Inferior parietal cortex (tissue), 1 donor: ENCODE measurements around the gene GTF2H2.
"Not testable (repeated sequence)": the region's sequence is repeated elsewhere in the genome, so short reads cannot be mapped to it uniquely, and the experiment has no call there.

Source experiments
- DNase-seq: peaks from one replicate; pipeline ENCODE4 v3.0.0-alpha.2; 2016; ENCODE audit errors: extremely low spot score

Gene GTF2H2

DNA sequence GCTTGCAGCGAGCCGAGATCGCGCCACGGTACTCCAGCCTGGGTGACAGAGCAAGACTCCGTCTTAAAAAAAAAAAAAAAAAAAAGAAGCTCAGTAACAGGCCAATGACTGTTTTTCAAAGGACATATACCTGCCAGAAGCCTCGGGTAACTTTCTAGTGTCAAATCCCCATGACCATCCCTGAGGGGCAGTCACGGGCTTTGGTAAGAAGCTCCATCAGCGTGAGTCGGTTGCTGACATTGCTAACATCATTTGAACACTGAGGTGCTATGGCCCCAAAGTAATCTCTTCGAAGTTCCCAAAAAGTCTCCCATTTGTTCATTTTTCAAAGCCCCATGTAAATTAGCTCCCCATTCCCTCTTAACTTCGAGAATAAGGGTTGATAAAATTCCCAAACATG is 53.9 kb downstream of the GTF2H2 start:
- DNase-seq: no peak

DNA sequence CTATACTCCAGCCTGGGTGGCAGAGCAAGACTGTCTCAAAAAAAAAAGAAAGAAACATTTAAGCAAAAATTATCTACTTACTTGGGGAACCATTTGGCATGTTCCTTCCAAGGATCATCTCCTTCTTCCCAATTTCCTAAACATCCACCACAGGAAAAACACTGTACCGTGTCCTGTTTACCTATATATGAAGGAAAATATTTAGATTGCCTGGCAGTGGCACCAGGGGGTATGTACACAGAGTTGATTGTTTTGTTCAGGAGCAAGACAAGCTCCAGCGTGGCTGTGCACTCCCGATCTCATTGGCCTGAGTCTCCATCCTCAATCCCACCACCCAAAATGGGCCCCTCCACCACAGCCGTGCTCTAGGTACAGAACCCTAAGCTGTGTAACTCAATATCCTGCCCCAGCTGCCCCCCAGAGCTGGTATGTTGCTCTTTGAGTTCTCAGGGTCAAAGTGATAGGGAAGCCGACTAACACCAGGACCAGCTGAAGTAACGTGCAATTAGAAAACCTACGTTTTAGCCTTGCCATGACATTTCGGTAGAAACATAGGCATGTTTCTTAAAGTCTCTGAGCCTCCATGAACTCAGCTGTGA is 56.2 kb downstream of the GTF2H2 start:
- no peak for DNase-seq

DNA sequence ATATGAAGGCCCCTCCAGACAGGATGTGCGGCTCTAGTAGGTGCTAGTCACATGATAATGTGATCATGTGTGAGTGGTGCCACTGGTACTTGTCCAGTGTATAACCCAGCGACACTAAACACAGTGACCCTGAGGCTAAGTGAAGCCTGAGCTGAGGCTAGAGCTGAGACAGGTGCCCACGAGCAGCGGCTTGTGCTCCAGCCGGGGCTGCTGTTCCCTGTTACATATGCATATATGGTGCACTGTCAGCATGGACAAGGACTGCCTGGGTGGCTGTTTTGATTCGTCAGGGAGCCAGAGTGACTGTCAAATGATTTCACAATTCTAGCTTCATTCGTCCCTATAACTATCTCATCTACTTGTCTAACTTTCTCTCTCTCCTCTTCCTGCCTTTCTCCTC is 60.5 kb downstream of the GTF2H2 start:
- DNase-seq: not testable (repeated sequence)
